Measurements from ENCODE around the gene IL32.

IL32 gene

GRCh38 chr16:3086596-3087242 lies 21.3 kb downstream of the IL32 start:
- Mint-ChIP-seq H3K9me3 (no peaks in the 10 kb centered on the region), H3K4me1 (peaks cover 8% of the 10 kb centered on the region), H3K36me3 (no peaks in the 10 kb centered on the region), H3K27ac (no peak overlapping the region), H3K27me3 (peaks cover 20% of the 10 kb centered on the region), H3K4me3 (no peak overlapping the region)
- peak; percentile 16 for ATAC-seq

- Mint-ChIP-seq H3K4me1 (peaks cover 8% of the 10 kb centered on the region), H3K27me3 (peaks cover 20% of the 10 kb centered on the region), H3K36me3 (no peaks in the 10 kb centered on the region), H3K9me3 (no peaks in the 10 kb centered on the region), H3K27ac (peak overlapping the region; percentile 41), H3K4me3 (no peak overlapping the region)
- ATAC-seq = peak; percentile 27
These were observed 22.1 kb downstream of the IL32 start for GRCh38 chr16:3087243-3088235.

- no peak overlapping the region for H3K4me3 Mint-ChIP-seq
- H3K4me1 Mint-ChIP-seq = peaks cover 8% of the 10 kb centered on the region
- peaks cover 20% of the 10 kb centered on the region for H3K27me3 Mint-ChIP-seq
- ATAC-seq = no peak
- H3K9me3 Mint-ChIP-seq = no peaks in the 10 kb centered on the region
- H3K27ac Mint-ChIP-seq = no peak overlapping the region
- no peaks in the 10 kb centered on the region for H3K36me3 Mint-ChIP-seq
These were observed 23.0 kb downstream of the IL32 start for GRCh38 chr16:3088450-3088849.

GRCh38 chr16:3088925-3089716 lies 23.7 kb downstream of the IL32 start:
- H3K4me1 Mint-ChIP-seq = peaks cover 8% of the 10 kb centered on the region
- no peak for ATAC-seq
- H3K4me3 Mint-ChIP-seq = no peak overlapping the region
- no peak overlapping the region for H3K27ac Mint-ChIP-seq
- H3K9me3 Mint-ChIP-seq = no peaks in the 10 kb centered on the region
- H3K27me3 Mint-ChIP-seq = peaks cover 20% of the 10 kb centered on the region
- H3K36me3 Mint-ChIP-seq = no peaks in the 10 kb centered on the region

GRCh38 chr16:3089717-3090592 lies 24.5 kb downstream of the IL32 start:
- Mint-ChIP-seq H3K36me3 (no peaks in the 10 kb centered on the region), H3K27ac (no peak overlapping the region), H3K4me1 (peaks cover 15% of the 10 kb centered on the region), H3K27me3 (peaks cover 20% of the 10 kb centered on the region), H3K9me3 (no peaks in the 10 kb centered on the region), H3K4me3 (no peak overlapping the region)
- no peak for ATAC-seq

- Mint-ChIP-seq H3K27me3 (peaks cover 20% of the 10 kb centered on the region), H3K9me3 (no peaks in the 10 kb centered on the region), H3K4me1 (peaks cover 15% of the 10 kb centered on the region), H3K27ac (no peak overlapping the region), H3K36me3 (no peaks in the 10 kb centered on the region), H3K4me3 (no peak overlapping the region)
- no peak for ATAC-seq
These were observed 26.1 kb downstream of the IL32 start for GRCh38 chr16:3091551-3091950.

- H3K36me3 Mint-ChIP-seq = no peaks in the 10 kb centered on the region
- H3K27me3 Mint-ChIP-seq = peaks cover 15% of the 10 kb centered on the region
- no peaks in the 10 kb centered on the region for H3K9me3 Mint-ChIP-seq
- no peak for ATAC-seq
- no peak overlapping the region for H3K27ac Mint-ChIP-seq
- peaks cover 14% of the 10 kb centered on the region for H3K4me1 Mint-ChIP-seq
- H3K4me3 Mint-ChIP-seq = no peak overlapping the region
These were observed 27.1 kb downstream of the IL32 start for GRCh38 chr16:3092501-3092941.

GRCh38 chr16:3094289-3095027 lies 29.0 kb downstream of the IL32 start:
- Mint-ChIP-seq H3K9me3 (no peaks in the 10 kb centered on the region), H3K27ac (no peak overlapping the region), H3K27me3 (no peaks in the 10 kb centered on the region), H3K4me3 (no peak overlapping the region), H3K36me3 (no peaks in the 10 kb centered on the region), H3K4me1 (peaks cover 7% of the 10 kb centered on the region)
- no peak for ATAC-seq

- H3K4me1 Mint-ChIP-seq = peaks cover 18% of the 10 kb centered on the region
- no peaks in the 10 kb centered on the region for H3K9me3 Mint-ChIP-seq
- no peaks in the 10 kb centered on the region for H3K36me3 Mint-ChIP-seq
- peak; percentile 92 for ATAC-seq
- no peak overlapping the region for H3K4me3 Mint-ChIP-seq
- no peaks in the 10 kb centered on the region for H3K27me3 Mint-ChIP-seq
- H3K27ac Mint-ChIP-seq = peak overlapping the region; percentile 22
These were observed 30.4 kb downstream of the IL32 start for GRCh38 chr16:3095869-3096268.

- Mint-ChIP-seq H3K4me1 (peaks cover 23% of the 10 kb centered on the region), H3K27me3 (no peaks in the 10 kb centered on the region), H3K4me3 (no peak overlapping the region), H3K36me3 (no peaks in the 10 kb centered on the region), H3K27ac (no peak overlapping the region), H3K9me3 (no peaks in the 10 kb centered on the region)
- no peak for ATAC-seq
These were observed 30.9 kb downstream of the IL32 start for GRCh38 chr16:3096362-3096761.

GRCh38 chr16:3097266-3097665 lies 31.8 kb downstream of the IL32 start:
- H3K27ac Mint-ChIP-seq = no peak overlapping the region
- H3K4me3 Mint-ChIP-seq = no peak overlapping the region
- H3K27me3 Mint-ChIP-seq = no peaks in the 10 kb centered on the region
- peaks cover 26% of the 10 kb centered on the region for H3K4me1 Mint-ChIP-seq
- H3K36me3 Mint-ChIP-seq = no peaks in the 10 kb centered on the region
- ATAC-seq = no peak
- H3K9me3 Mint-ChIP-seq = no peaks in the 10 kb centered on the region

- H3K36me3 Mint-ChIP-seq = no peaks in the 10 kb centered on the region
- no peaks in the 10 kb centered on the region for H3K27me3 Mint-ChIP-seq
- H3K9me3 Mint-ChIP-seq = no peaks in the 10 kb centered on the region
- H3K4me1 Mint-ChIP-seq = peaks cover 26% of the 10 kb centered on the region
- peak within 1 kb of the TSS; percentile 77 for H3K4me3 Mint-ChIP-seq
- no peak within 1 kb of the TSS for H3K27ac Mint-ChIP-seq
- no peak for ATAC-seq
These were observed 33.3 kb downstream of the IL32 start, which contains the start of gene ZSCAN10 for GRCh38 chr16:3098459-3099394. TSS of gene ZSCAN10 (minus strand) at chr16:3099294. CDS start at chr16:3092937, 6,357 bp downstream.

- Mint-ChIP-seq H3K4me3 (no peak overlapping the region), H3K36me3 (no peaks in the 10 kb centered on the region), H3K27ac (no peak overlapping the region), H3K27me3 (no peaks in the 10 kb centered on the region), H3K9me3 (no peaks in the 10 kb centered on the region), H3K4me1 (peaks cover 24% of the 10 kb centered on the region)
- no peak for ATAC-seq
These were observed 33.9 kb downstream of the IL32 start for GRCh38 chr16:3099395-3099731.

Data from stimulated activated memory B cell treated with anti-CD40 and anti-IgM and Interleukin-4, amounts not matched to agents 10 μg/mL and 1 μg/mL and 100 μg/mL, for 72 hours (primary cell).